ENCODE results near the gene CCNQ. TPM values are rescaled to one million over a fixed set of nuclear protein-coding genes. Genes with fewer than 3 reads are reported as not detected.

The CCNQ gene
- total and polyA plus RNA-seq, 2 donors (not counting 3 experiments of a cell fraction or from before 2014, with no cell fraction given) = 21.3 to 37.0 TPM

- Histone ChIP-seq H3K27me3 (ENCODE audit: control insufficient read depth in 2 of 2, insufficient read depth in 2 of 2, low read length in 2 of 2) (no peaks in the 10 kb centered on the region), H3K27ac (ENCODE audit: insufficient read depth, low read depth, low read length) (no peak overlapping the region), H3K9me3 (replicated peaks; ENCODE audit: control insufficient read depth, insufficient read depth, low read length) (no peaks in the 10 kb centered on the region), H3K4me3 (replicated peaks in 1 of 3; ENCODE audit: insufficient read depth in 1 of 3, low read depth in 1 of 3, low read length in 3 of 3) (no peak overlapping the region), H3K4me2 (ENCODE audit: insufficient read depth, low read length) (no peak overlapping the region), H3K36me3 (ENCODE audit: control insufficient read depth in 2 of 2, extremely low read depth in 1 of 2, insufficient read depth in 2 of 2, low read length in 2 of 2) (peaks cover 3 to 11% of the 10 kb centered on the region in 2 experiments), H3K79me2 (ENCODE audit: control insufficient read depth, insufficient read depth, low read length) (peaks cover 12% of the 10 kb centered on the region), H2AFZ (ENCODE audit: low read depth, low read length) (no peak overlapping the region), H3K9me1 (replicated peaks; ENCODE audit: control insufficient read depth, extremely low read depth, insufficient read depth, low read length) (no peaks in the 10 kb centered on the region), H3K9ac (replicated peaks; ENCODE audit: extremely low read depth, insufficient read depth, low read length) (no peak overlapping the region), H4K20me1 (replicated peaks; ENCODE audit: control insufficient read depth, extremely low read depth, insufficient read depth, low read length) (no peaks in the 10 kb centered on the region), H3K4me1 (ENCODE audit: control insufficient read depth, extremely low read depth, insufficient read depth, low read length) (peaks cover 7% of the 10 kb centered on the region)
- no TSS peak for BruUV-seq (replicated peaks)
- FAIRE-seq (no peak), DNase-seq (ENCODE audit: low read depth, low spot score) (no peak)
- POLR2A ChIA-PET = no interaction called here
- CTCF ChIA-PET = no interaction called here
- intact Hi-C loops (cut with micrococcal nuclease) = no loop called here
- TF ChIP-seq, protein P1, sequence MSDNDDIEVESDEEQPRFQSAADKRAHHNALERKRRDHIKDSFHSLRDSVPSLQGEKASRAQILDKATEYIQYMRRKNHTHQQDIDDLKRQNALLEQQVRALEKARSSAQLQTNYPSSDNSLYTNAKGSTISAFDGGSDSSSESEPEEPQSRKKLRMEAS (IDR thresholded peaks at IDR 0.05; ENCODE audit: insufficient read depth, insufficient read length) = no peak
- dilution Hi-C loops (cut with MboI; ENCODE audit: extremely low pct_ligation_motif_present, low sequenced_read_pairs) = no loop called here
Observed at GRCh38 chrX:153595859-153596857, 2.8 kb downstream of the CCNQ start.

GRCh38 chrX:153595387-153595786 lies 3.6 kb downstream of the CCNQ start:
- FAIRE-seq (no peak), DNase-seq (ENCODE audit: low read depth, low spot score) (no peak)
- Histone ChIP-seq H3K79me2 (ENCODE audit: control insufficient read depth, insufficient read depth, low read length) (peaks cover 12% of the 10 kb centered on the region), H3K4me3 (replicated peaks in 1 of 3; ENCODE audit: insufficient read depth in 1 of 3, low read depth in 1 of 3, low read length in 3 of 3) (no peak overlapping the region), H4K20me1 (replicated peaks; ENCODE audit: control insufficient read depth, extremely low read depth, insufficient read depth, low read length) (no peaks in the 10 kb centered on the region), H3K36me3 (ENCODE audit: control insufficient read depth in 2 of 2, extremely low read depth in 1 of 2, insufficient read depth in 2 of 2, low read length in 2 of 2) (peaks cover 3 to 12% of the 10 kb centered on the region in 2 experiments), H3K4me1 (ENCODE audit: control insufficient read depth, extremely low read depth, insufficient read depth, low read length) (peaks cover 7% of the 10 kb centered on the region), H3K9ac (replicated peaks; ENCODE audit: extremely low read depth, insufficient read depth, low read length) (no peak overlapping the region), H3K4me2 (ENCODE audit: insufficient read depth, low read length) (no peak overlapping the region), H3K27ac (ENCODE audit: insufficient read depth, low read depth, low read length) (no peak overlapping the region), H3K9me3 (replicated peaks; ENCODE audit: control insufficient read depth, insufficient read depth, low read length) (no peaks in the 10 kb centered on the region), H3K9me1 (replicated peaks; ENCODE audit: control insufficient read depth, extremely low read depth, insufficient read depth, low read length) (no peaks in the 10 kb centered on the region), H2AFZ (ENCODE audit: low read depth, low read length) (no peak overlapping the region), H3K27me3 (ENCODE audit: control insufficient read depth in 2 of 2, insufficient read depth in 2 of 2, low read length in 2 of 2) (no peaks in the 10 kb centered on the region)
- TF ChIP-seq JUN (IDR thresholded peaks at IDR 0.05; ENCODE audit: borderline replicate concordance, insufficient read depth, insufficient read length, low read depth) = no peak
- no peak for TF ChIP-seq POLR2AphosphoS5 (IDR thresholded peaks at IDR 0.05; ENCODE audit: insufficient read depth, low read depth, low read length)
- no peak for TF ChIP-seq POLR2A (IDR thresholded peaks at IDR 0.05; ENCODE audit: low read depth, low read length)
- no peak for TF ChIP-seq EZH2 (IDR thresholded peaks at IDR 0.05; ENCODE audit: borderline replicate concordance, low read depth, low read length, severe bottlenecking)
- TF ChIP-seq, protein P2, sequence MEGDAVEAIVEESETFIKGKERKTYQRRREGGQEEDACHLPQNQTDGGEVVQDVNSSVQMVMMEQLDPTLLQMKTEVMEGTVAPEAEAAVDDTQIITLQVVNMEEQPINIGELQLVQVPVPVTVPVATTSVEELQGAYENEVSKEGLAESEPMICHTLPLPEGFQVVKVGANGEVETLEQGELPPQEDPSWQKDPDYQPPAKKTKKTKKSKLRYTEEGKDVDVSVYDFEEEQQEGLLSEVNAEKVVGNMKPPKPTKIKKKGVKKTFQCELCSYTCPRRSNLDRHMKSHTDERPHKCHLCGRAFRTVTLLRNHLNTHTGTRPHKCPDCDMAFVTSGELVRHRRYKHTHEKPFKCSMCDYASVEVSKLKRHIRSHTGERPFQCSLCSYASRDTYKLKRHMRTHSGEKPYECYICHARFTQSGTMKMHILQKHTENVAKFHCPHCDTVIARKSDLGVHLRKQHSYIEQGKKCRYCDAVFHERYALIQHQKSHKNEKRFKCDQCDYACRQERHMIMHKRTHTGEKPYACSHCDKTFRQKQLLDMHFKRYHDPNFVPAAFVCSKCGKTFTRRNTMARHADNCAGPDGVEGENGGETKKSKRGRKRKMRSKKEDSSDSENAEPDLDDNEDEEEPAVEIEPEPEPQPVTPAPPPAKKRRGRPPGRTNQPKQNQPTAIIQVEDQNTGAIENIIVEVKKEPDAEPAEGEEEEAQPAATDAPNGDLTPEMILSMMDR (IDR thresholded peaks at IDR 0.05; ENCODE audit: extremely low read depth in 1 of 2, insufficient read depth in 1 of 2, low read depth in 1 of 2, low read length in 2 of 2) = no peak
- TF ChIP-seq, protein P1 (IDR thresholded peaks at IDR 0.05; ENCODE audit: insufficient read depth, insufficient read length) = no peak
- TF ChIP-seq GATA2 (IDR thresholded peaks at IDR 0.05; ENCODE audit: insufficient read depth, insufficient read length, low read depth, low read length) = no peak
- TF ChIP-seq MYC (IDR thresholded peaks at IDR 0.05; ENCODE audit: low read depth, low read length) = no peak
- no peak for TF ChIP-seq FOS (IDR thresholded peaks at IDR 0.05; ENCODE audit: borderline replicate concordance, insufficient read depth, low read length)
- BruUV-seq (replicated peaks) = no TSS peak
- dilution Hi-C loops (cut with MboI; ENCODE audit: extremely low pct_ligation_motif_present, low sequenced_read_pairs) = no loop called here
- ChIA-PET POLR2A (no interaction called here), CTCF (no interaction called here)
- intact Hi-C loops (cut with micrococcal nuclease) = no loop called here
